ENCODE results near the gene LDLRAD3.

LDLRAD3 gene

DNA sequence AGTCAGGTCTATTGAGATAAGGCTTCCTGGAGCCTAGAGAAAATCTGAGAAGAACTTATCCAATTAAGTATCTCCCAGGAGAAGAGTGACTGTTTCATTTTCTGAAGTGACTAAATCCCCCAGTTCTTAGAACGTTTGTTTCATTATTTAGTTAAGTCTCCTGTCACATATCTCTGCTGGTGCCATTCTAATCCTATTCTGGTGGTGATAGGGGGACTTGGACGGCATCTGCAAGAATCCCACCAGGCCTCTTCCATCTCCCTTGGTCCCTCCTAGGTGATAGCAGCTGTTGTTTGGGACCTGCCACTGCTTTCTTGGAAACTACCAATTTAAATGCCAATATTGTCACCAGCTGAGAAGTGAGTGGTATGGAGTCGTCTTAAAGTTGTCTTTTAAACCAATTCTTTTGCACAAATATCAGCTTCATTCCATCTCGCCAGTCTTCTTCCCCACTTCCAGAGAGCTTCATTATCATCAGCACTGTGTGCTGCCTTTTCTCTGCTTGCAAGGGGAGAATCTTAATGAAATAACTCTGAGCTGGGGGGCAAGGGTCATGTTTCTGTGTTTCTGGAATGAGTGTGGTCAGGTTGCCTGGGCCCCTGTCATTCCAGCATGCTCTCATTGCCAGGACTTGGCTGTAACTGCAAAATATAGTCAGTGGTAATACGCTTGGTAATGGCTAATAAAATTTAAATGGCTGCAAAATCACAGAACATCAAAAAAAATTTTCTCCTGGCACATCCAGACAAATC is 104.8 kb downstream of the LDLRAD3 start:
- no peak for DNase-seq (ENCODE audit: low read depth in 2 of 2)

DNA sequence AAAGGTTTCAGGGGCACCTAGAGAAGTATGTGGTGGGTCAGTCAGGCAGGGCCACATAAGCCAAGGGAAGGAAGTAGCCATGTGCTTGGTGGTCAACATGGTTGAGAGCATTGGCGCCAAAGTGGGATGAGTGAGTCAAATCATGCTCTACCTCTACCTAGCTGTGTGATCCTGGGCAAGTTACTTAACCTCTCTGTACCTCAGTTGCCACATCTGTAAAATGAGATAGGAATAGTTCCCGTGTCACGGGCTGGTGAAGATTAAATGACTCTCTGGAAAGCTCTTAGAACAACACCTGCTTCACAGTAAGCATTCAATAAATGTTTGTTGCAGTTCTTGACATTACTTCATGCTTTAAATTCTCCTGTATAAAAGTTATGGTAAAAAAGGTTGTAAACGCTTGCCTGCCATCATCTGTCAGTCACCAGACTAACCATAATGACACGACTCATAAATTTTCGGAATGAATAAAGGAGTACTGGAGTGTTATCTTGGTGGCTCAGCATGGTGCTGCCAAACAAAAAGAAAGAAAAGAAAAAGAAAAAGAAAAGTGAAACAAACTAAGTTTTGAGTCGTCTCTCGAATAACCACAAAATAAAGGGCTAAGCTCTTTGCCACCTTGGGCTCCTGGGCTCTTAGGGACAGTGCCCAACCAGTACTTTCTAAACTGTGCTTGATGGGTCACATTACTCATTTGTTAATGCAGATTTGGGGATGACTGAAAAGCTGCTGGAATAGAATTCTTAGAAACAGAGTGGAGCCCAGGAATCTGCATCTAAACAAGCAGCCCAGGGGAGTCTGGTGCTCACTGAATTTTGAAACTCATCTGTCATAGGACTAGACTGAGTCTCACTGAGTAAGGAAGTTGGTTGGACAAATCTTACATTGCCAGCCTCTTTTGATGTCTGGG is 107.6 kb downstream of the LDLRAD3 start:
- DNase-seq (ENCODE audit: low read depth in 2 of 2): no peak

DNA sequence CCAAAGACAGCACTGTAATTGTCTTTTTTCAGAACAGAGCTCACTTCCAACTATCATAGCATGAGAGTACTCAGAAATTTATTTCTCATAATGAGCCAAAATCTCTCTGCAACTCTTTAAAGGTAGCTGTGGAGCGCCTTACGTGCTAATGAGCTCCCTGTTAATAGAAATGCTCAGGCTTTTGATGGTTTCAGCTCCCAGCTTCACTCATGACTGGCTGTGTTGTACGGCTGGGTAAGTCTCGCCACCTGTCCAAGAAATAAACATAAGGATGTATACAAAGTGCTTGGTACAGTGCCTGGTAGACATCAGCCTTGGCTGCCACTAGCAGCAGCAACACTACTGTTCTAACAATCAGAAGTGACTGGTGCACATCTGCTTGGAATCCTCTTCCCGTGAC is 109.4 kb downstream of the LDLRAD3 start:
- no peak for DNase-seq (ENCODE audit: low read depth in 2 of 2)

- DNase-seq (ENCODE audit: low read depth in 2 of 2): no peak
Measured at GRCh38 chr11:36053862-36054261, 110.0 kb downstream of the LDLRAD3 start.

- no peak for DNase-seq (ENCODE audit: low read depth in 2 of 2)
Measured at GRCh38 chr11:36054628-36055027, 110.8 kb downstream of the LDLRAD3 start.

GRCh38 chr11:36056160-36056751 is 112.4 kb downstream of the LDLRAD3 start:
- no peak for DNase-seq (ENCODE audit: low read depth in 2 of 2)

- DNase-seq (ENCODE audit: low read depth in 2 of 2): no peak
Measured at GRCh38 chr11:36057379-36058042, 113.6 kb downstream of the LDLRAD3 start.

DNA sequence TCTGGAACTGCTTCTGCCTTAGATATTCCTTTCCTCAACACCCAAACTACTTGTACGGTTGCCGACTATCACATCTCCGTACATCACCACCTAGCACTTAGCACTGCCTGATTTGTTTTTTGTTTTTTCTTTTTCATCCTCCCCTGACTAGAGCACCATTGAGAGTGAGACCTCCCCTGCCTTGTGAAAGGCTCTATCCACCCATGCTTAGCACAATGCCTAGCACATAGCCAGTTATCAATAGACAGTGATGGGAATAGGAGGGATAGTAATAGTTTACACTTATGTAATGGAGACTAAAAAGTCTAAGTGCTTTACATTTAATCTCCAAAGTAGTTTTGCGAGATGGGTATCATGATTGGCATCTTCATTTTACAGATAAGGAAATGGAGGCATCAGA is 115.8 kb downstream of the LDLRAD3 start:
- no peak for DNase-seq (ENCODE audit: low read depth in 2 of 2)

DNA sequence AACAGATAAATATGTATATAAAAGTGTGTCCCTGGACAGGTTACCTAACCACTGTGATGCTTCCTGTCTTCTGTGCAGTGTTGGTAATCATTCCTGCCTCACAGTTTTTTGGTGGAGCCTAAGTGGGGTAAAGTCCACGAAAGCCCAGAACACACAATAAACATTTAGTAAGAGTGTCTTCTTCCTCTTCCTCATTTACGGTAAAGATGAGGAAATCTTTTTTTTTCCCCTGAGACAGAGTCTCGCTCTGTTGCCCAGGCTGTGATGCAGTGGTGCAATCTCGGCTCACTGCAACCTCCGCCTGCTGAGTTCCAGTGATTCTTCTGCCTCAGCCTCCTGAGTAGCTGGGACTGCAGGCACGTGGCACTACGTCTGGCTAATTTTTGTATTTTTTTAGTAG is 117.1 kb downstream of the LDLRAD3 start:
- DNase-seq (ENCODE audit: low read depth in 2 of 2): no peak

DNA sequence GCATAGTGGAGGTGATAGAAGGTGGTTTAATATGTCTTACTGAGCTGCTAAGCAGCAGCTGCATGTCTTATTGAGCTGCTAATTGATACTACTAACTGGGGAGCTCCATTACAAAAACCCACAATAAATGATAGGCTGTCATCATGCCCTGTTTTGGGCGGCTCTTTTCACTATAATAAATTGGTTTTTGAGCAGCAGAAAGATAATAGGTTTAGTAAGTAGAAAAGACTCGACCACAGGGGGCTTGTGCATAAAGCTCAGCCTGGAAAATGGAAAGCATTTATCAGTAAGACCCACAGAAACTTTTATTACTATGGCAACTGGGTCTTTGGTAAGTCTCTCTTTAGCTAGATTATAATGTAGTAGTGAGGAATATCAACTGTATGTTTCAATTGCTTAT is 117.6 kb downstream of the LDLRAD3 start:
- DNase-seq (ENCODE audit: low read depth in 2 of 2): no peak

GRCh38 chr11:36062796-36063365 is 119.0 kb downstream of the LDLRAD3 start:
- no peak for DNase-seq (ENCODE audit: low read depth in 2 of 2)

- no peak for DNase-seq (ENCODE audit: low read depth in 2 of 2)
Measured at GRCh38 chr11:36065436-36065835, 121.6 kb downstream of the LDLRAD3 start.

DNA sequence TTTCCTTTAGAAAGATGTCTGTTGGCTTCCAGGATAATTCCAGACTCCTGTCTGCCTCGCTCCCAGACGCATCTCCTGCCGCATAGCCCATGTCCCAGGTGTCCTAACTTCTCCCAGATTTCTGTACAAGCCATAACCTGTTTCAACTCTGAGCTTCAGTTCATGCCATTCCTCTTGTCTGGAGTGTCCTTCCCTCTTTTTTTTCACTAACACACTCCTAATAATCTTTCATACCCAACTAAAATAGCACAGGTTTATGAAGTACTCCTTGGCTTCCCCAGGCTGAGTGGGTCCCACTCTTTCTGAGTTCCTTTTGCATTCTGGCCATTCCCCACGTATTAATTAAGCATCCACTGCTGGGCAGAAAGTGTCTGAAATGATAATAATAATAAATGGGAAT is 123.0 kb downstream of the LDLRAD3 start:
- no peak for DNase-seq (ENCODE audit: low read depth in 2 of 2)

DNA sequence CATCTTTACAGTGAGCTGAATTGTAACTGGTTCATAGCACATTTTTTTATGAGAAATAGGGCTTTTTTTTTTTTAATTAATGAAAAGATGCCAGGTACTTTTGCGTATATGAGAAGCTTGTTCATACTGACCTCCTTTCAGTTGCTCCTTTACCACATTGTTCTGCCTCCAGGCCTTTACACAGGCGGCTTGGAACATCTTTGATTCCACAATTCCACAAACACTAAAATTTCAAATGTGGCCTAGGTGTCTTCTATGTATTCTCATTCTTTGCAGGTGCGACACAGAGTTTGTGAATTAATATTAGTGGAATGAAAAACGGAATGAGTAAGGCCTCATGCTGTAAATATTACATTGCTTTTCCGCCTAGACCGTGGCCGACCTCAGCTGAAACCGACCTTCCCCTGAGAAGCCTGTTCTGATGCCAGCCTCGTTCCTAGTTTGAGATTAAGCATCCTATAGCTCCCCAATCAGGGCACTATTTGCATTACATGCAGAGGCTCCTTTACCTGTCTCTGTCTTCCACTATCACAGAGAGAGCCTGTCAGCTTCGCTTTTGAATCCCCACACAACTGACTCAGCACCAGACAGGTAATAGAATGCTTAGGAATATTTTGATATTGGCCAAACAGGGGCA is 125.8 kb downstream of the LDLRAD3 start:
- no peak for DNase-seq (ENCODE audit: low read depth in 2 of 2)

DNA sequence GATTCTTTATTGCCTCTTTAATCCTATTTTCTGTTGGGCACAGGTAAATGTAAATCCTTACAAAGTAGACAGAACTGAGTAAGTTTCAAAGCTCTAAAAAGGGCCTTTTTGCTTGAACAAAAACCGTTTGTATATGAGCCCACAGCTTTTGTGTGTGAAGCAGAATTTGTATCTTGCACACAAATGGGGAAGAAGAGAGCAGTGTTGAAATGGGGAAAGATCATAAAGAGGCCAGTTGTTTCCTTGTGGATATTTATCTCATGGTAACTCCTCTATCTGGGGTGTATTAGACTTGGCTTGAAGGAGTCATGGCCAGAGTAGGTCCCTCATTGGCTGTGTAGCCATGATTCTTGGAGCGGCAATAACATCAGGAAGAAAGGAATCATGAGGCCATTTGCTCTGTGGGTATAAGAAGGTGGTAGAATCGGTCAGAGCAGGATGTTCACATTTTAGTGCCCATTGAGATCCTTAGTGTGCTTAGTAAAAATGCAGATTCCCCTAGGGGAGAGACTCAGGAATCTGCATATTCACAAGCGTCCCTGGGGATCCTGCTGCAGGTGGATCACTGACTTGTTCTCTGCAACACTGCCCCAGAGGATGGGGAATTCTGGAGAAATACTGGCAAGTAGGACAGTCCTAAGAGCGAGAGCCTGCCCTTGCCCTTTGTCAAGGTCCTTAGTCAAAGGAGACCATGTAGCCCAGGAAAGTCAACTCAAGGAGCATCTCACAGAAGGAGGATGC is 126.5 kb downstream of the LDLRAD3 start:
- DNase-seq (ENCODE audit: low read depth in 2 of 2): no peak

- DNase-seq (ENCODE audit: low read depth in 2 of 2): no peak
Measured at GRCh38 chr11:36070954-36071330, 127.1 kb downstream of the LDLRAD3 start.

DNA sequence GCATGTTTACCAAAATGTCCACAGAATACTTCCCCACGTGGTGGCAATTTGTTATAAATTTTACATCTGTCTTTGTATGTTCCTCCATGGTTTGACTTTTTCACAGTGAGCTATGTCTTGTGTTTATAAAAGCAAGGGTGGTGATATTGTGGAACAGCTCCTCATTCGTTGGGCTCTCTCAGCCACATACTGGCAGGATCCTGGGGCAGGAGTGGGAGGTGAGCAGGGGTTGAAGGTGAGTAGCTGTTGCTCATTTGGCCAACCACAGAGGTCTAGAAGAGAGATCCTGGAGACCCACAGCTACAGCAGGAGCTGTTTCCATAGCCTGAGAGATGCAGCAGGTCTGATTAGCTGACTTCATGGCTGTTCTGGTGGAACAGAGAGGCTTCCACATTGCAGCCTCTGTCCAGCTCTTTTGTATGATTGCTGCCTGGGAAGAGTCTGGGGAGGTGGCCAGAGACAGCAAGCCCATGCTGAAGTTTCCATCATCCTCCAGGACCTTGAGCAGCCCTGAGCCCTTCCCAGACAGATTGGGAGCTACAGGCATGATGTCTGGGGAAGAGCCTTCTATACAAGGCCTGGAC is 128.1 kb downstream of the LDLRAD3 start:
- no peak for DNase-seq (ENCODE audit: low read depth in 2 of 2)

DNA sequence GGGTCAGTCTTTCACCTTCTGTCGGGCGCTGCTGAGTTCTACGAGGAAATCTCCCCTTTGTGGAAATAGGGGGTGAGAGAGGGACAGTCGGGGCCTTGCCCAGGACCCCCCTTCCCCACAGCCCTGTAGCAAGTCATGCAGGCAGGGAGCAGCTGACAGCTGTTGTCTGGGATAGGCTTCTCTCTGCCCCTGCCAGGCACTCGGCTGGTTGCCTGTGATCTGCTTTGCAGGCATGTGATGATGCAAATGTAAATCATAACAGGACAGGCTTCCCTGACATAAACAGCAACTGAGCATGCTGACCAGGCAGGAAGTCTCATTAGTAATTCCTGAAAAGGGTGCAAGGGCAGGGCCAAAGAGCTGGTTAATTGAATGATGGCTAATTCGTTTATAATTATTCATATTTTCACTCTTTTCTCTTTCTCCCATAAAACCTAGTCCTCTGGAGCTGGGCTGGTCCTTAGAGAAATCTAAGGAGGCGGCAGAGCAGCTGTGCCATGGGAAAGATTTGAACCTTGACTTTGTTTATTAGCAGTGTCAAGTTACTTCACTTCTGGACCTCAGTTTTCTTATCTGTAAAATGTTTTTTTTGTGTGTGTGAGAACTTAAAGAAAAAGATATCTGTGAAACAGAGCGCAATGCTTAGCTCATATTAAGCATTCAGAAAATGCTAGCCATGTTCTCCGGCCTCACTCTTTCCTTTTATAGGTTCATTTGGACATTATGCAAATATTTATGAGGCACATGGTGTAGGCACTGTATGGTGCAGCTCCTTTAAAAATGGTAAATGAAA is 129.7 kb downstream of the LDLRAD3 start:
- DNase-seq (ENCODE audit: low read depth in 2 of 2): no peak

GRCh38 chr11:36074941-36075431 is 131.1 kb downstream of the LDLRAD3 start:
- peak; percentile 79 to 80 for DNase-seq (ENCODE audit: low read depth in 2 of 2)
